ENCODE measurements around the gene MAML3.

The MAML3 gene

DNA sequence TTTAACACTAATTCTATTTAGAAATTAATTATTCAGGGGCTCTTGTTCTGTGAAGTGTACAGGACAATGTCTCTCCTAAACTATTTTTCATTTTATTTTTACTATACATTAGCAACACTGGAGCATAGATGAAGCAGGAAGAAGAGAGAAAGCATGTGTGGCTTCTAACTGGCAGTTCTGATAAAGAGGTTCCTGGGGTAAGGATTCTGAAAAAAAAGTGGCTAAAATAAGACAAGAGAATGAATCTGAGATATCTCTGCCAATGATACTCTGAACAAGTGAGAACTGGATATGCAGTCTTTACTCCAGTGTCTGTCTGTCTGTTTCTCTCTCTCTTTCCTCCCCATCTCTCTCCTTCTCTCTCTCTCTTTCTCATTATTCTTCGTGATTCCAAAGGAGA is 125.9 kb downstream of the MAML3 start:
- TF ChIP-seq CREB1 (IDR thresholded peaks at IDR 0.05; ENCODE audit: low read depth) (no peak), TCF12 (IDR thresholded peaks at IDR 0.05; ENCODE audit: low read depth) (no peak), RAD21 (IDR thresholded peaks at IDR 0.05; ENCODE audit: low read depth) (no peak)

DNA sequence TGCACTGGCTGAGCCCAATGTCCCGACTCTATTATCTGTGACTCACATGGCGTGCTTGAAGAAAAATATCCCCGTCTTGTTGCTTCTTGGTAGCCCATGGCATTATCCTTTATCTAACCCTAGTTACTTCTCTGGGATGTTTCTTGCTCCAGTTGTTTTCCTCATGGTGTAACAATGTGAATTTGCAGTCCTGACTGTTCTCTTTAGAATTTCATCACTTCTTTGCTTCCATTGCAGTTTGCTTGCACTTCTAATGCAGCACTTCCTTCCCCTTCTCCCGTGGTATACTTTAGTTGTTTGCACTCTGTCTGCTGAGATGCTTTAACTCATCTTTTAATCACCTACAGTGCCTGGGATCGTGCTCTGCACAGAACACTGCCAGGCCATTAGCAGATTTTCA is 126.9 kb downstream of the MAML3 start:
- no peak for TF ChIP-seq FOXM1 (IDR thresholded peaks at IDR 0.05; ENCODE audit: borderline replicate concordance, low read depth)
- TF ChIP-seq, protein P1, sequence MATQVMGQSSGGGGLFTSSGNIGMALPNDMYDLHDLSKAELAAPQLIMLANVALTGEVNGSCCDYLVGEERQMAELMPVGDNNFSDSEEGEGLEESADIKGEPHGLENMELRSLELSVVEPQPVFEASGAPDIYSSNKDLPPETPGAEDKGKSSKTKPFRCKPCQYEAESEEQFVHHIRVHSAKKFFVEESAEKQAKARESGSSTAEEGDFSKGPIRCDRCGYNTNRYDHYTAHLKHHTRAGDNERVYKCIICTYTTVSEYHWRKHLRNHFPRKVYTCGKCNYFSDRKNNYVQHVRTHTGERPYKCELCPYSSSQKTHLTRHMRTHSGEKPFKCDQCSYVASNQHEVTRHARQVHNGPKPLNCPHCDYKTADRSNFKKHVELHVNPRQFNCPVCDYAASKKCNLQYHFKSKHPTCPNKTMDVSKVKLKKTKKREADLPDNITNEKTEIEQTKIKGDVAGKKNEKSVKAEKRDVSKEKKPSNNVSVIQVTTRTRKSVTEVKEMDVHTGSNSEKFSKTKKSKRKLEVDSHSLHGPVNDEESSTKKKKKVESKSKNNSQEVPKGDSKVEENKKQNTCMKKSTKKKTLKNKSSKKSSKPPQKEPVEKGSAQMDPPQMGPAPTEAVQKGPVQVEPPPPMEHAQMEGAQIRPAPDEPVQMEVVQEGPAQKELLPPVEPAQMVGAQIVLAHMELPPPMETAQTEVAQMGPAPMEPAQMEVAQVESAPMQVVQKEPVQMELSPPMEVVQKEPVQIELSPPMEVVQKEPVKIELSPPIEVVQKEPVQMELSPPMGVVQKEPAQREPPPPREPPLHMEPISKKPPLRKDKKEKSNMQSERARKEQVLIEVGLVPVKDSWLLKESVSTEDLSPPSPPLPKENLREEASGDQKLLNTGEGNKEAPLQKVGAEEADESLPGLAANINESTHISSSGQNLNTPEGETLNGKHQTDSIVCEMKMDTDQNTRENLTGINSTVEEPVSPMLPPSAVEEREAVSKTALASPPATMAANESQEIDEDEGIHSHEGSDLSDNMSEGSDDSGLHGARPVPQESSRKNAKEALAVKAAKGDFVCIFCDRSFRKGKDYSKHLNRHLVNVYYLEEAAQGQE (IDR thresholded peaks at IDR 0.05; ENCODE audit: low read depth) = no peak

DNA sequence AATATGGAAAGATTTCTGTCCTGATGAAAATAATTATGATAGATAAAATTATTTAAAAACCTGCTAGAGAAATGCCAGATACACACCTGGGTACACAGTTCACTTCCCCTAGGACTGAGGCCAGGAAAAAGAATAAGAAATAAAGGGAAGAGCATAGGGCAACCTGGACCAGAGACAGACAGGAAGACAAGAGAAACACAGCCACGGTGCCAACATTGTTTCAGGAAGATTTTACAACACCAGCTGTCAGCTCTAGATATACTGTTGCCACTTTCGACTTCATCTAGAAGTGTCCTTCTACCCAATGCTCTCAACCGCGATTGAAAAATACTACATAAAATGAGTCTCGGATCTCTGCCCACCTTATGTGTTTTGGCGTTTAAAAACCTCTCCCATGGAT is 128.5 kb downstream of the MAML3 start:
- TF ChIP-seq YY1 (IDR thresholded peaks at IDR 0.05; ENCODE audit: low read depth) = no peak
- TF ChIP-seq CREB1 (IDR thresholded peaks at IDR 0.05; ENCODE audit: low read depth) = no peak
- no peak for TF ChIP-seq NFIC (IDR thresholded peaks at IDR 0.05)
- no peak for TF ChIP-seq TAF1 (IDR thresholded peaks at IDR 0.05; ENCODE audit: low read depth)
- TF ChIP-seq EGR1 (IDR thresholded peaks at IDR 0.05) = no peak
- TF ChIP-seq RAD21 (IDR thresholded peaks at IDR 0.05; ENCODE audit: low read depth) = no peak
- TF ChIP-seq, protein P2, sequence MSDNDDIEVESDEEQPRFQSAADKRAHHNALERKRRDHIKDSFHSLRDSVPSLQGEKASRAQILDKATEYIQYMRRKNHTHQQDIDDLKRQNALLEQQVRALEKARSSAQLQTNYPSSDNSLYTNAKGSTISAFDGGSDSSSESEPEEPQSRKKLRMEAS (IDR thresholded peaks at IDR 0.05) = no peak
- TF ChIP-seq, protein P3, sequence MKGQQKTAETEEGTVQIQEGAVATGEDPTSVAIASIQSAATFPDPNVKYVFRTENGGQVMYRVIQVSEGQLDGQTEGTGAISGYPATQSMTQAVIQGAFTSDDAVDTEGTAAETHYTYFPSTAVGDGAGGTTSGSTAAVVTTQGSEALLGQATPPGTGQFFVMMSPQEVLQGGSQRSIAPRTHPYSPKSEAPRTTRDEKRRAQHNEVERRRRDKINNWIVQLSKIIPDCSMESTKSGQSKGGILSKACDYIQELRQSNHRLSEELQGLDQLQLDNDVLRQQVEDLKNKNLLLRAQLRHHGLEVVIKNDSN (IDR thresholded peaks at IDR 0.05) = no peak
- TF ChIP-seq FOXM1 (IDR thresholded peaks at IDR 0.05; ENCODE audit: borderline replicate concordance, low read depth) = no peak
- TF ChIP-seq CEBPB (IDR thresholded peaks at IDR 0.05) = no peak
- TF ChIP-seq, protein P1 (IDR thresholded peaks at IDR 0.05; ENCODE audit: low read depth) = no peak
- TF ChIP-seq TEAD4 (IDR thresholded peaks at IDR 0.05) = no peak
- TF ChIP-seq TCF12 (IDR thresholded peaks at IDR 0.05; ENCODE audit: low read depth) = no peak

DNA sequence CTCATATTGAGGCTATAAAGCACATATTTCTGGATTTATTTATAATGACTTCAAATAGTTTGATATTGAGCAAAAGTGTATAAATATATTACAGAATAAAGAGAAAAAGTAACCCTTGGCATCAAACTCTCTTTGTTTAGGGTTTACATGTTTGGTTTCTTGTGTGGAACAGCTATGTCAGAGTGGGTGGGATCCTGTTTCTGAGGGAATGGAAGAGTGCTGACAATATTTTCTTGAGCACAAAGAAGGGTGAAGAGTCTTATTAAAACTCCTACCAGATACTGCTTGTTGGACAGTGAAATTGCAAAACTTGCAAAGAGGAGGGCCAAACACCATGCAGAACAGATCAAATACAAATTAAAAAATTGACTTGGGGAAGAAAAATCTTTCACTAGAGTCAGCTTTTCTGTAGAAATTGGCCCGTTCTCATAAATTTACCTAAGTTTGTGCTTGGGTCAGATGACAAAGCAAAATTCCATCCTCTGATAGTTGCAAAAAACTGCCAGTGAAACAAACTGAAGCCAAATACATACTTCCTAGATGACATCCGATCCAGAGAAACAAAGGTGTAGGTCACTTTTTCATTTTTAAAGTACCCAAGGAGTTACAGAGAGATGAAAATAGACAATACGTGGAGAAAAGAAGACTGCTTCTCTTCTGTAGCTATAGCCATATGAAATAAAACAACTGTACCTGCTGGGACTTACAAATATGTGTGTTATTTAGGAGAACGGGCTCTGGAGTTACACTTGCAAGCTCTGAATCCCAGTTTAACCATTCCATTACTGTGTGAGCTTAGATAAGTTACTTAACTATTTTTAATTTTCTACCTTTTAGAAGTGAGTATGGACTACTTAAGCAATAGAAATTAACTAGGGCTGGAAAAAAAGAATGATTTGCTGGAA is 133.3 kb downstream of the MAML3 start:
- TF ChIP-seq ZBTB7A (IDR thresholded peaks at IDR 0.05; ENCODE audit: low read depth) (no peak), YY1 (IDR thresholded peaks at IDR 0.05; ENCODE audit: low read depth) (no peak), FOXM1 (IDR thresholded peaks at IDR 0.05; ENCODE audit: borderline replicate concordance, low read depth) (no peak), CEBPB (IDR thresholded peaks at IDR 0.05) (no peak)
- TF ChIP-seq, protein P1 (IDR thresholded peaks at IDR 0.05; ENCODE audit: low read depth) = no peak
- TF ChIP-seq, protein P3 (IDR thresholded peaks at IDR 0.05) = no peak

DNA sequence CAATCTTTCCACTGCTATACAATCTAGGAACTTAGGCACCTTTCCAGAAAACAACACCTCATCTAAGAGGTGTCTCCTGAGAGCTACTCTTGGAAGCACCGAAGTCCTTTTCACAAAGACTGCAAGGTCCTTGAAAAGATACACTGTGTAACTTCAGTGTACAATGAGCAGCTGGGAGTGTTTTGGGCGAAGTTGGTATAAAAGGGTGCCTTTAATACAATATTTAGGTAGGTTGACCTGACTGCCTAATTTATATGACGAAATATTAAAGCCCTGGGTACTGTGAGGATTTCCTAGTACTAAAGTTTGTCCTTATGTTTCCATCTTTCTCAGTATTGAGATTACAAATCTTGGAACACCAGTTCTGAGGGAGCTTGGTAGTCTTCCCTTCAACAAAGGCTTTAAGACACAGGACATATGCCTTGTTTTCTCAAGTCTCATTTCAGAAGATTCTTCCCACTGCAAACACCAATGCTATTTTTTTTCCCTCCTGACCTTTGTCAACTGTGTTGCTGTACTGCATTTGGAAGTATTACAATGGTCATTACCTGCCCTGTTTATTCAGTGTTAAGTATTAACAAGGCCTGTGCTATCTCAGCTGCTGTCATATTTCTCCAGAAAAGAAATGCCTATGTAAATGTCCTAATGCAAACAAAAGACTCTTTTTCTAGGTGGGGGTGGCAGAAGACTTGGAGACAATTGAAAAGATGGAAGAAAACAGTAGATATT is 134.2 kb downstream of the MAML3 start:
- TF ChIP-seq YY1 (IDR thresholded peaks at IDR 0.05; ENCODE audit: low read depth) (no peak), TEAD4 (IDR thresholded peaks at IDR 0.05) (no peak), TAF1 (IDR thresholded peaks at IDR 0.05; ENCODE audit: low read depth) (no peak), EGR1 (IDR thresholded peaks at IDR 0.05) (no peak), NFIC (IDR thresholded peaks at IDR 0.05) (no peak), ZBTB7A (IDR thresholded peaks at IDR 0.05; ENCODE audit: low read depth) (no peak), CREB1 (IDR thresholded peaks at IDR 0.05; ENCODE audit: low read depth) (no peak), RAD21 (IDR thresholded peaks at IDR 0.05; ENCODE audit: low read depth) (no peak), FOXM1 (IDR thresholded peaks at IDR 0.05; ENCODE audit: borderline replicate concordance, low read depth) (no peak), CEBPB (IDR thresholded peaks at IDR 0.05) (no peak), EP300 (IDR thresholded peaks at IDR 0.05; ENCODE audit: borderline replicate concordance) (no peak), TCF12 (IDR thresholded peaks at IDR 0.05; ENCODE audit: low read depth) (no peak)
- TF ChIP-seq, protein P2 (IDR thresholded peaks at IDR 0.05) = no peak
- TF ChIP-seq, protein P3 (IDR thresholded peaks at IDR 0.05) = no peak

Measured in Ishikawa (cell line).